SW480 (cell line): Measurements from ENCODE around the gene C21orf91.

Experiments used
- DNase-seq: peaks from one replicate; pipeline ENCODE4 v3.0.0-alpha.2; 2016; ENCODE audit warnings: low spot score

Gene C21orf91

DNA sequence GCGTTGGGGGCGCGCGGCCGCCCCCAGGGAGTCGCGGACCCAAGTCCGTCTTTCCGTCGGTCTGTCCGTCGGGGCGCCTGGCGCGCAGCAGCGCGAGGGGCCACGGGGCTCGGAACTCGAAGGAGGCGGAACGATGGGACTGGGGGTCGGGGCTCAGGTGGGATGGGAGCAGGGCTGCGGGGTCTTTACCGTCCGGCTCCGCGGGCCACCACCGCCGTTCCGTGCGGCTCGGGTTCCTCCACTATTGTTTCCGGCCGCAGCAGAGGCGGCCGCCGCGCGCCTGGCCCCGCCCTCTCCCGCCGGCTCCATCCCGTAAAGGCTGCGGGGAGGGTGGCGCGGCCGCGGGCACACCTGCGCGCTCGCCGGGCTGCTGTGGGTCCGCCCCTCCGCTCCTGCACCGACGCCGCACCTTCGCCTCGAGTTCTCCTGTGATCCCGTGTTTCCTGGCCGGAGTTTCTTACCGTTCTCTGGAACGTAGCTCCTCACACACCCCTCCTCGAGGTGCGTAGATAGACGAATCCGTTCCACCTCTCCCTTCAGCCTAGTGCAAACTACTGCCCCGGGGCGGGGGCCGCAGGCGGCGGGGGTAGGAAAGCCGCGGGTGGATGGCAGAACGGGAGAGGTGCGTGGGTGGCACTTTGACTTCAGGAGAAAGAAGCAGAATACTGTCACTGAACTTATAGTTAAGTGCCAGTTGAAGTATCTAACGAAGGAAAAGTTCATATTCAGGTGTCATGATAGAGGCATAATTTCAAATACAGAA is at the start of gene C21orf91:
Gene C21orf91 (minus strand): TSS at position 243 of the 763 bp plus-strand sequence. CDS start 1,038 bp downstream, outside the sequence.
- DNase-seq = peak; percentile 94

DNA sequence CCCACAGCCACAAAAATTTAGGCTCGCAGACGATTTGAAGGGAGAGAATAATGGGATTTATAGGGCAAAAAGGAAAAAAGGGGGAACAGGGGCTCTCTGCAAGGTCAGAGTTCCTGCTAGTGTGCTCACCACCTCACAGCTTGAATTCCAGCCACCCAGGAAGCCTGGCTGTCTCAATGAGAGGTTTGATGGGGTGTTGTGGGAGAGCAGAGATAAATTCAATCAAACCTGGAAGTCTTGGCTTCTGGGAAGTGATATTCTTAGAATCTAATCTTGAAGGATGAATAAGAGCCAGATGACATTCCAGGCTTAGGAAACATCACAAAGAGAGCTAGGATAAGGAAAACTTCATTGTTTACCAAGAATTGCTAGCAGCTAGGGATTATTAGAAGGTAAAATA is 47.4 kb upstream of the C21orf91 start:
- DNase-seq = no peak

DNA sequence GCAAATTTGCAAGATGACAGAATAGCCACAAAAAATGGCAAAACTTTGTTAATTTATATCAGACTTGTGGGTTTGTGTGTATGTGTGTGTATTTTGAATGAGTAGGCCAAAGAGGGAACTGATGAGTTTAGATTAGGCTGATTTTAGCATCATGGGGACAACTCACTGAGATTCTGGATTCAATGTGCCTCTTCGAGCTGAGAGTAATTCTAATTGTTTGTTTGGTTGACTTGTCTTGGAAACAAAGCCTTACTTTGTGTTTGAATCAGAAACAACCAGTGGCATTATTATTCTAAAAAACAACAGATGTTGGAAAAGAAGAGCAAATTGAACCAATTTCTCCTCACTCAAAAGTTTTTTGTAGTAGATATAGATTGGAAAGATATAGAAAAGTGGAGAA is 40.5 kb upstream of the C21orf91 start:
- no peak for DNase-seq

- no peak for DNase-seq
These were observed 39.6 kb upstream of the C21orf91 start for GRCh38 chr21:17858747-17859146.

DNA sequence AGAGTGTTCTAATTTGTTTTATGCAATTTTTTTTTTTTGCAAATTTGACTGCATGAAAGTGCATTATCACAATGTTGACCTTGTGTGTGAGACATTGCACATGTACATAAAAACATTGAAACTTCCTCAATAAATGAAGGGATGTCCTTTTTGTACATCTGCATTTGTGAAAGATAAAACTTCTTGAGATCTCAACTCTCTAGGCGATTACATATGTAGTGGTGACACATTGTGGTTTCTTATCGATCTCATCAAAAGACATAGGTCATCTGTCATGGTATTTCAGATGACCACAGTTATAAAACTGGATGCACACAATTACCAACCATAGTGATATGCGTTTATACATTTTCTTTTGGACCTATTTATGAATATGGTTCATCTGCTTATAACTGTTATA is 35.6 kb upstream of the C21orf91 start:
- peak; percentile 25 for DNase-seq

GRCh38 chr21:17853393-17854275 is 34.5 kb upstream of the C21orf91 start:
- no peak for DNase-seq

- DNase-seq = peak; percentile 57
These were observed 29.1 kb upstream of the C21orf91 start for GRCh38 chr21:17848228-17848627.

- DNase-seq = no peak
These were observed 21.9 kb upstream of the C21orf91 start for GRCh38 chr21:17841103-17841502.

DNA sequence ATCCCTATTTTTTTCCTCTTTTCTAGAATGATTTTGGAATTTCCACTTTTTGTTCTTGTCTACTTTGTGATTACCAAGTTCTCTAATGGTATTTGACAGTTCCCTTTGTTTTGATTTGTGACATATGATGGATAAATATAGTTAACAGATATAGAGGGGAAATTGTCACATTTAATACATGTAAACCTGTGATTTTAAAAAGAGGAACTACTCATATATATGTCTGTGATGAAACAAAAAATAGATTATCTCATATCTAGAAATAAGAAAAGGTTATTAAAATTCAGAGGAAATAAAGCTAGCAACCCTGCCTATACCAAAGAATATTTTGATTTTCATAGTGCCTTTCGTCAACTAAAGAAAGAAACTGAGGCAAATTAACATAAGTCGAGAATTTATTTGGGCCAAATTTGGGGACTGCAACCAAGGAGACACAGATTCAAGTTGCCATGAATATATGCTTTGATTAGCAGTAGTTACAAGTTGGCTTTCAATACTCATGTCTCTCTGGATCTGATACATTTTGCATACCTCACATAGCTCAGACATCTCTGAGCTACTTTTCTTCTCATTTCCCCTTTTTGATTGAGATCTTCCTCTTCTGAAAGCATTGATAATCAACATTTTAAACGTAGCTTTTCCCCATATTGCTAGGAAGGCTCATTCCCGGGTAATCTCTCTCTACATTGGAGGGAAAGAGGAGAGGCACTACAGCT is 15.6 kb upstream of the C21orf91 start:
- no peak for DNase-seq

DNA sequence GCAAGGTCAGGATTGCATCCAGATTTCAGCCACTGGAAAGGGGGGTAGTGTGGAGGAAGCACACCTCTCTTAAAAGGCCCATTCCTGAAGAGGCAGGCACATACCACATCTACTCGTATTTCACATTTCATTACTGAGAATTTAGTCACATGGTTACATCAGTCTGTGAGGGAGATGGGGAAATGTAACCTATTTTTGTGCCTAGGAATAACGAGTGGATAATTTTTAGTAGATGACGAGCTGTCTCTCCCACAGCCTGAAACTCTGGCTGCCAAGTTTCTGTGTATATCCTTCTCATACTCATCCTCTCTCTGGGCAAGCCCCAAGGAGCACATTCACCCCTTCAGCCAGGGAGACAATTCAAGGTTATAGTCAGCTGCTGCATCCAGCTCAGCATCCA is 10.3 kb upstream of the C21orf91 start:
- DNase-seq = no peak

- no peak for DNase-seq
These were observed 9.1 kb upstream of the C21orf91 start for GRCh38 chr21:17828223-17828622.

- no peak for DNase-seq
These were observed 4.7 kb upstream of the C21orf91 start for GRCh38 chr21:17823846-17824245.

DNA sequence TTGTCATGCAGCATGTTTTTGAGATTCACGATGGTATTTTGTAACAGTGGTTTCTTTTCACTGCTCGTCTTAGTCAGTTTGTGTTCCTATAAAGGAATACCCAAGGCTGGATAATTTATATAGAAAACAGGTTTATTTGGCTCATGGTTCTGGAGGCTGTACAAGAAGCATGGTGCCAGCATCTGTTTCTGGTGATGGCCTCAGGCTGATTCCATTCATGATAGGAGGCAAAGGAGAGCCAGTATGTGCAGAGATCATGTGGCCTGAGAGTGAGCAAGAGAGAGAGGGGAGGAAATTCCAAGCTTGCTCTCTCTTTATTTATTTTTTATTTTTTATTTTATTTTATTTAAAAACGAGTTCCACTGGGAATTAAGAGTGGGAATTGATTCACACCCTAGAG is 2.0 kb upstream of the C21orf91 start:
- DNase-seq = no peak

DNA sequence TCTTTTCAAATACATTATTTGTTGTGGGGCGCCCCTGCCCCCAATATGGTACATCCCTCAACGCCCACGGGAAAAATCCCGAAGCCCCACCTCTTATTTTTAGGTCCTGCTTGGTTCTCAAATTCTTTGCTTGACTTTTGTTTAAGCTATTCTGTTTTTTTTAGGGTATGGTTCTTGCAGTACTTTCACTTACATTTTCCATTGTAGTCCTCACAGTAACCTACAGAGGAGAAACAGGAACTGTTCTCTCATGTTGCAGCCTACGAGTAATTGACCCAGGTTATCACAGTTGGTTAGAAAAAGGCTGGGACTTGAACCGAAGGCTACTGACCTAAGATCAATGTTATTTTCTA is 697 bp upstream of the C21orf91 start:
- DNase-seq = no peak

- peak; percentile 52 for DNase-seq
These were observed 706 bp downstream of the C21orf91 start for GRCh38 chr21:17818186-17819113.

- DNase-seq = no peak
These were observed 5.8 kb downstream of the C21orf91 start for GRCh38 chr21:17813353-17813752.

- DNase-seq = no peak
These were observed 13.2 kb downstream of the C21orf91 start for GRCh38 chr21:17805966-17806365.

GRCh38 chr21:17803536-17803935 is 15.6 kb downstream of the C21orf91 start:
- no peak for DNase-seq

GRCh38 chr21:17802572-17802971 is 16.6 kb downstream of the C21orf91 start:
- DNase-seq = no peak

GRCh38 chr21:17799414-17800164 is 19.6 kb downstream of the C21orf91 start:
- DNase-seq = no peak

DNA sequence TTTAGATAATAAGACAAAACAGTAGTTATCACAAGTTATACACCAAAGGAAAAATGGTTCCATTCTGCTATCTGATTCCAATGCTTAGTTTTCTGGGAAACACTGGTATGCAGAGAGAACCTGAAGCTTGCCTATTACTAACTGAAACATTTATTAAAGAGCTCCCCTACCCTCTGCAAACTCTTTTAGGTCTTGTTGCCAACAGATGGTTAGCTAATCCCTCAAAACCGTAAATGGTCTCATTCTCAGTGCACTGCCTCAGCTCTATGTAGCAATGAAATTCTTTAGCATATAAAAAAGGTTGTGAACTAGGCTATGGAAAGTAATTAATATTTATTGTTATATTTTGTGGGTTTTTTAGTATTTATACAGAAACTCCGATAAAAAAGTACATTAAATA is 20.4 kb downstream of the C21orf91 start:
- no peak for DNase-seq
